HL-60 (cell line): Measurements from ENCODE around the gene TACR3.

Experiments
- GABPA ChIP-seq: IDR thresholded peaks from 2 replicates; pipeline ENCODE4 v1.6.1; 2012; ENCODE audit warnings: low read depth
- POLR2AphosphoS5 ChIP-seq: IDR thresholded peaks from 2 replicates; pipeline ENCODE4 v1.6.1; 2012; ENCODE audit warnings: low read depth
- TF ChIP-seq, protein P1 (sequence below): IDR thresholded peaks from one replicate; pipeline ENCODE4 v1.5.1; 2011; ENCODE audit warnings: low read length, control low read depth, inconsistent platforms; ENCODE audit not compliant: insufficient read depth
- TF ChIP-seq, protein P2 (sequence below): IDR thresholded peaks from 2 replicates; pipeline ENCODE4 v1.6.1; 2012; ENCODE audit warnings: low read depth; ENCODE audit not compliant: insufficient replicate concordance

DNA sequence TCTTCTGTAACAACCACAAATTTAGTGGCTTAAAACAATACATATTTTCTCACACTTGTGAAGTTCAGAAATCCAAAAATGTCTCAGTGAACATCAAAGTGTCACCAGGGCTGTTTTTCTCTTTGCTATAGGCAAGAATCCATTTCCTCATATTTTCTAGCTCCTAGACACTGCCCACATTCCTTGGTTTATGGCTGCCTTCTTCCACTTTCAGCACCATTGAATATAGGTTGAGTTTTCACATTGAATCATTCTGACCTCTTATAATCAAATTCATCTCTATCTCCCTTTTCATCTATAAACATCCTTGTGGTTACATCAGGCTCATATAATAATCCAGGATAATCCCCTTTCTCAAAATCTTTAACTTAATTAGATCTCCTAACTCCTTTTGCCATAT lies 37.0 kb upstream of the TACR3 start:
- TF ChIP-seq, protein P1, sequence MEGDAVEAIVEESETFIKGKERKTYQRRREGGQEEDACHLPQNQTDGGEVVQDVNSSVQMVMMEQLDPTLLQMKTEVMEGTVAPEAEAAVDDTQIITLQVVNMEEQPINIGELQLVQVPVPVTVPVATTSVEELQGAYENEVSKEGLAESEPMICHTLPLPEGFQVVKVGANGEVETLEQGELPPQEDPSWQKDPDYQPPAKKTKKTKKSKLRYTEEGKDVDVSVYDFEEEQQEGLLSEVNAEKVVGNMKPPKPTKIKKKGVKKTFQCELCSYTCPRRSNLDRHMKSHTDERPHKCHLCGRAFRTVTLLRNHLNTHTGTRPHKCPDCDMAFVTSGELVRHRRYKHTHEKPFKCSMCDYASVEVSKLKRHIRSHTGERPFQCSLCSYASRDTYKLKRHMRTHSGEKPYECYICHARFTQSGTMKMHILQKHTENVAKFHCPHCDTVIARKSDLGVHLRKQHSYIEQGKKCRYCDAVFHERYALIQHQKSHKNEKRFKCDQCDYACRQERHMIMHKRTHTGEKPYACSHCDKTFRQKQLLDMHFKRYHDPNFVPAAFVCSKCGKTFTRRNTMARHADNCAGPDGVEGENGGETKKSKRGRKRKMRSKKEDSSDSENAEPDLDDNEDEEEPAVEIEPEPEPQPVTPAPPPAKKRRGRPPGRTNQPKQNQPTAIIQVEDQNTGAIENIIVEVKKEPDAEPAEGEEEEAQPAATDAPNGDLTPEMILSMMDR: no peak
- TF ChIP-seq, protein P2, sequence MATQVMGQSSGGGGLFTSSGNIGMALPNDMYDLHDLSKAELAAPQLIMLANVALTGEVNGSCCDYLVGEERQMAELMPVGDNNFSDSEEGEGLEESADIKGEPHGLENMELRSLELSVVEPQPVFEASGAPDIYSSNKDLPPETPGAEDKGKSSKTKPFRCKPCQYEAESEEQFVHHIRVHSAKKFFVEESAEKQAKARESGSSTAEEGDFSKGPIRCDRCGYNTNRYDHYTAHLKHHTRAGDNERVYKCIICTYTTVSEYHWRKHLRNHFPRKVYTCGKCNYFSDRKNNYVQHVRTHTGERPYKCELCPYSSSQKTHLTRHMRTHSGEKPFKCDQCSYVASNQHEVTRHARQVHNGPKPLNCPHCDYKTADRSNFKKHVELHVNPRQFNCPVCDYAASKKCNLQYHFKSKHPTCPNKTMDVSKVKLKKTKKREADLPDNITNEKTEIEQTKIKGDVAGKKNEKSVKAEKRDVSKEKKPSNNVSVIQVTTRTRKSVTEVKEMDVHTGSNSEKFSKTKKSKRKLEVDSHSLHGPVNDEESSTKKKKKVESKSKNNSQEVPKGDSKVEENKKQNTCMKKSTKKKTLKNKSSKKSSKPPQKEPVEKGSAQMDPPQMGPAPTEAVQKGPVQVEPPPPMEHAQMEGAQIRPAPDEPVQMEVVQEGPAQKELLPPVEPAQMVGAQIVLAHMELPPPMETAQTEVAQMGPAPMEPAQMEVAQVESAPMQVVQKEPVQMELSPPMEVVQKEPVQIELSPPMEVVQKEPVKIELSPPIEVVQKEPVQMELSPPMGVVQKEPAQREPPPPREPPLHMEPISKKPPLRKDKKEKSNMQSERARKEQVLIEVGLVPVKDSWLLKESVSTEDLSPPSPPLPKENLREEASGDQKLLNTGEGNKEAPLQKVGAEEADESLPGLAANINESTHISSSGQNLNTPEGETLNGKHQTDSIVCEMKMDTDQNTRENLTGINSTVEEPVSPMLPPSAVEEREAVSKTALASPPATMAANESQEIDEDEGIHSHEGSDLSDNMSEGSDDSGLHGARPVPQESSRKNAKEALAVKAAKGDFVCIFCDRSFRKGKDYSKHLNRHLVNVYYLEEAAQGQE: no peak
- TF ChIP-seq POLR2AphosphoS5: no peak
- TF ChIP-seq GABPA: no peak
